IgD-negative memory B cell (primary cell): Measurements from ENCODE around the gene MYH10. TPM values are rescaled to one million over a fixed set of nuclear protein-coding genes. Genes with fewer than 3 reads are reported as not detected.

Experiments
- H3K27ac Mint-ChIP-seq, 3 donors: one replicate each; pipeline ENCODE4 v1.8.0; 2020 to 2022; ENCODE audit warnings: mild to moderate bottlenecking in 3 of 3, mixed read lengths in 3 of 3, moderate library complexity in 1 of 3
- H3K27me3 Mint-ChIP-seq: one replicate; pipeline ENCODE4 v1.8.0; 2021; ENCODE audit warnings: mixed read lengths
- H3K36me3 Mint-ChIP-seq: one replicate; pipeline ENCODE4 v1.8.0; 2020; ENCODE audit warnings: mild to moderate bottlenecking, mixed read lengths
- H3K4me1 Mint-ChIP-seq, 3 donors: one replicate each; pipeline ENCODE4 v1.8.0; 2020 to 2022; ENCODE audit warnings: mixed read lengths in 3 of 3, mild to moderate bottlenecking in 1 of 3
- H3K4me3 Mint-ChIP-seq, 4 donors: one replicate each; pipeline ENCODE4 v1.8.0; 2020 to 2022; ENCODE audit warnings: mild to moderate bottlenecking in 4 of 4, mixed read lengths in 4 of 4, moderate library complexity in 3 of 4
- H3K9me3 Mint-ChIP-seq, 3 donors: one replicate each; pipeline ENCODE4 v1.8.0; 2020 to 2021; ENCODE audit warnings: mixed read lengths in 3 of 3, mild to moderate bottlenecking in 1 of 3
- polyA plus RNA-seq: library from polyadenylated mRNA; unstranded; fragments of 300-500 nt; fragmentation: Illumina TruSeq; gene quantifications from one replicate; pipeline ENCODE4 v1.2.3, GENCODE V29; 2021

MYH10 gene
- polyA plus RNA-seq, 1 donor from 2014 or later, result 1.7 TPM

DNA sequence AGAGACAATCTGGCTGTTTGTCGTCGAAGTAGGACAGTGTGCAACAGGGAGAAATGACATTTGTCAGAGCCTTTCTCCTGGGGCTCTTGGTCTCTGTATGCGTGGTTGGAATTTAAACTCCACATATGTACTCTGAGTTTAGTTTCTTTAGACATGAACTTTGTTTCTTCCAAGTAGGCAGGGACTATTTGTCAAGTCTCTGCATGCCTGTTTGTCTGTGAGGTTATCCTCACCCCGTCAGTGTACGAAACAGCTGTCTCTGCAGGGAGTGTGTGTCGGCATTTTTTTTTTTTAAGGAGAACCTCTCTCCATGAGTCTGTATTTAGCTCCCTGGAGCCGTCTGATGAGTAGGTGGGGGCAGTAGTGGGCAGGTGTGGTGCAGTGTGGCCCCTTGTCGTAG is 165.2 kb downstream of the MYH10 start:
- H3K27ac Mint-ChIP-seq, result no peak overlapping the region
- H3K4me1 Mint-ChIP-seq, result peaks cover 0 to 2% (median 0%) of the 10 kb centered on the region in 3 donors
- H3K36me3 Mint-ChIP-seq, result peaks cover 6% of the 10 kb centered on the region
- no peaks in the 10 kb centered on the region for H3K27me3 Mint-ChIP-seq
- no peaks in the 10 kb centered on the region for H3K9me3 Mint-ChIP-seq
- no peak overlapping the region for H3K4me3 Mint-ChIP-seq

DNA sequence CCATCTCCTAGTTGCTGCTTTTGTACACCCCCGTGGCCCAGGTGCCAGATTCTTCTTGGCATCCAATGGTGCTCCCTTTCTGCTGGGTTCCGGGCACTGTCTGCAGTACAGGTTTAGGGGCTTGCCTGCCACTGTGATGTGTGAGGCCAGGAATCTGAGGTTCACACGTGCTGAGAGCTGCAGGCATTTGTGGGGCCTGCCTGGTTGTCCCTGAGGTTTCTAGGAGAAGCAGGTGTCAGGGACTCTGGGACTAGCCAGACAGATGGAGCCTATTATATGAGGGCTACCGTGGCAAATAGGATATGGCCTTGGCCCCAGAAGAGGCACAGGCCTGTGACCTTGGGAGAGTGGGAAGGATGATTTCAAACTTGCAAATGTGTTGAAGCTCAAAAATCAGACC is 165.6 kb downstream of the MYH10 start:
- H3K27me3 Mint-ChIP-seq, result no peaks in the 10 kb centered on the region
- peaks cover 6% of the 10 kb centered on the region for H3K36me3 Mint-ChIP-seq
- H3K27ac Mint-ChIP-seq, result no peak overlapping the region
- H3K4me1 Mint-ChIP-seq, result peaks cover 0 to 2% (median 0%) of the 10 kb centered on the region in 3 donors
- H3K4me3 Mint-ChIP-seq, result no peak overlapping the region
- no peaks in the 10 kb centered on the region for H3K9me3 Mint-ChIP-seq

DNA sequence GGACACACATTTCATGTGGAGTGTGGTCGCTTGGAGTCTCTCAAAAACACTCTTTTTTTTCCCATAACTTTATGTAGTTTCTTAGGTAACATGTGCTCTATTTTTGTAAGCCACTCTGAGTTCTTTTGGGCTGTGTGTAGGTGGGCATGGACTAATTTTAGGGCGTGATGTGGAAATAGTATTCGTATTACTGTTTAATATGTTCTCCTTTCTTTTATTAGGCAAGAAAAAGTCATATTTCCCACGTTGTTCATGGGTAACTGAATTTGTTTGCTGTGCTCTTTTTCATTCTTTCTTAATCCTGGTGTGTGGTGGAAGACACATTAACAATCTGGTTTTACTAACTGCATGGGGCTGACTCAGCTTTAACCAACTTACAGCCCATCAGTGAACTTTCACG is 167.4 kb downstream of the MYH10 start:
- Mint-ChIP-seq H3K4me1 (peaks cover 0 to 4% (median 1%) of the 10 kb centered on the region in 3 donors), H3K36me3 (peaks cover 3% of the 10 kb centered on the region), H3K4me3 (no peak overlapping the region), H3K9me3 (no peaks in the 10 kb centered on the region), H3K27ac (no peak overlapping the region), H3K27me3 (no peaks in the 10 kb centered on the region)

DNA sequence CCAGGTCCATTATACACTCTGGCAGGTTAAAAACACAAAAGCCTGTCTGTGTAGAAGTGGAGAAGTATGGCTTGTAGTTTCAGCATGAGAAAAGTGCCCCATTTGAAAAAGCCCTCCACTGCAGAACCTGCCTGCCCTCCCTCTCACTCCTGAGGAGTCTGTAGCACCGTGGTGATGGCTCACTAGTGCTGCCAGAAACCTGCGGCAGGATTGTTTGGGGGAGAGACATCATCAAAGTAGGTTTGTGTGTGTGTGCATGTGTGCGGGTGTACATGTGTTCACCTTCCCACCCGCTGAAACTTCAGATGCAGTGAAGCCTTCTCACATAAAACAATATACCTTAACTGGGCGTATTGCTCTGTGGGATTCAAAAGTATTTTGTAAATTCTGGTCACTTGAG is 168.0 kb downstream of the MYH10 start:
- no peak overlapping the region for H3K27ac Mint-ChIP-seq
- peaks cover 0 to 4% (median 1%) of the 10 kb centered on the region in 3 donors for H3K4me1 Mint-ChIP-seq
- H3K36me3 Mint-ChIP-seq, result peaks cover under 1% of the 10 kb centered on the region
- no peaks in the 10 kb centered on the region for H3K27me3 Mint-ChIP-seq
- no peaks in the 10 kb centered on the region for H3K9me3 Mint-ChIP-seq
- H3K4me3 Mint-ChIP-seq, result no peak overlapping the region

GRCh38 chr17:8459831-8460230 is 170.7 kb downstream of the MYH10 start:
- H3K27me3 Mint-ChIP-seq, result no peaks in the 10 kb centered on the region
- H3K4me1 Mint-ChIP-seq, result peaks cover 3 to 6% (median 4%) of the 10 kb centered on the region in 3 donors
- no peak overlapping the region for H3K4me3 Mint-ChIP-seq
- H3K9me3 Mint-ChIP-seq, result no peaks in the 10 kb centered on the region
- peaks cover 14% of the 10 kb centered on the region for H3K36me3 Mint-ChIP-seq
- H3K27ac Mint-ChIP-seq, result no peak overlapping the region

DNA sequence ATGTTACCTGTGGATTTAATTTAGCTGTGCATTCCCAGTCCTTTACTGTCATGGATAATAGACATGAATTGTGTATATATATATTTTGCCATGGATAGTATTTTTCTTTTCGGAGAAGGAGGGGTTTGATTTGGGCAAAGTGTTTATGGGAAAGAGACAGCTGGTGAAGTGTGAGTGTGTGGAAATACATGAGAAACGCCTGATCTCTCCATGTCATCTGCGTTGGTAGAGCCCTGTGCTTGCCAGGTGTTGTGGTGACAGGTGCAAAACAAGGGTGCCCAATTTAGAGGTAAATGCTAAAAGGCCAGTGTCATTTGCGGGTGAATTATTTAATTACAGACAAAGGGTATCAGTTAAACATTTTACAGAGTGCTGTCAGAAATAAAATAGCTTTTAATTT is 171.4 kb downstream of the MYH10 start:
- H3K36me3 Mint-ChIP-seq, result peaks cover 14% of the 10 kb centered on the region
- H3K27ac Mint-ChIP-seq, result no peak overlapping the region
- no peaks in the 10 kb centered on the region for H3K27me3 Mint-ChIP-seq
- no peaks in the 10 kb centered on the region for H3K9me3 Mint-ChIP-seq
- peaks cover 4 to 6% (median 5%) of the 10 kb centered on the region in 3 donors for H3K4me1 Mint-ChIP-seq
- H3K4me3 Mint-ChIP-seq, result no peak overlapping the region

GRCh38 chr17:8458128-8458527 is 172.4 kb downstream of the MYH10 start:
- no peaks in the 10 kb centered on the region for H3K9me3 Mint-ChIP-seq
- peaks cover 4 to 6% (median 5%) of the 10 kb centered on the region in 3 donors for H3K4me1 Mint-ChIP-seq
- no peaks in the 10 kb centered on the region for H3K27me3 Mint-ChIP-seq
- peak overlapping the region in 1 of 3 donors; percentile 29 for H3K27ac Mint-ChIP-seq
- no peak overlapping the region for H3K4me3 Mint-ChIP-seq
- peaks cover 15% of the 10 kb centered on the region for H3K36me3 Mint-ChIP-seq

GRCh38 chr17:8455665-8456209 is 174.8 kb downstream of the MYH10 start:
- H3K36me3 Mint-ChIP-seq, result peaks cover 18% of the 10 kb centered on the region
- H3K9me3 Mint-ChIP-seq, result no peaks in the 10 kb centered on the region
- no peaks in the 10 kb centered on the region for H3K27me3 Mint-ChIP-seq
- peak overlapping the region in 1 of 3 donors; percentile 16 for H3K27ac Mint-ChIP-seq
- no peak overlapping the region for H3K4me3 Mint-ChIP-seq
- H3K4me1 Mint-ChIP-seq, result peaks cover 4 to 6% (median 5%) of the 10 kb centered on the region in 3 donors

GRCh38 chr17:8453326-8453725 is 177.2 kb downstream of the MYH10 start:
- Mint-ChIP-seq H3K4me1 (peaks cover 3 to 6% (median 4%) of the 10 kb centered on the region in 3 donors), H3K27me3 (no peaks in the 10 kb centered on the region), H3K4me3 (no peak overlapping the region), H3K27ac (no peak overlapping the region), H3K36me3 (peaks cover 18% of the 10 kb centered on the region), H3K9me3 (no peaks in the 10 kb centered on the region)

- H3K9me3 Mint-ChIP-seq, result no peaks in the 10 kb centered on the region
- no peak overlapping the region for H3K4me3 Mint-ChIP-seq
- peak overlapping the region in 1 of 3 donors; percentile 3 for H3K27ac Mint-ChIP-seq
- H3K36me3 Mint-ChIP-seq, result peaks cover 13% of the 10 kb centered on the region
- no peaks in the 10 kb centered on the region for H3K27me3 Mint-ChIP-seq
- H3K4me1 Mint-ChIP-seq, result peaks cover 1 to 6% (median 2%) of the 10 kb centered on the region in 3 donors
Observed at GRCh38 chr17:8451933-8452614, 178.5 kb downstream of the MYH10 start.

- no peak overlapping the region for H3K27ac Mint-ChIP-seq
- H3K9me3 Mint-ChIP-seq, result no peaks in the 10 kb centered on the region
- peaks cover 10% of the 10 kb centered on the region for H3K36me3 Mint-ChIP-seq
- peaks cover 4 to 9% (median 6%) of the 10 kb centered on the region in 3 donors for H3K4me1 Mint-ChIP-seq
- H3K4me3 Mint-ChIP-seq, result no peak overlapping the region
- no peaks in the 10 kb centered on the region for H3K27me3 Mint-ChIP-seq
Observed at GRCh38 chr17:8448310-8448709, 182.2 kb downstream of the MYH10 start.

DNA sequence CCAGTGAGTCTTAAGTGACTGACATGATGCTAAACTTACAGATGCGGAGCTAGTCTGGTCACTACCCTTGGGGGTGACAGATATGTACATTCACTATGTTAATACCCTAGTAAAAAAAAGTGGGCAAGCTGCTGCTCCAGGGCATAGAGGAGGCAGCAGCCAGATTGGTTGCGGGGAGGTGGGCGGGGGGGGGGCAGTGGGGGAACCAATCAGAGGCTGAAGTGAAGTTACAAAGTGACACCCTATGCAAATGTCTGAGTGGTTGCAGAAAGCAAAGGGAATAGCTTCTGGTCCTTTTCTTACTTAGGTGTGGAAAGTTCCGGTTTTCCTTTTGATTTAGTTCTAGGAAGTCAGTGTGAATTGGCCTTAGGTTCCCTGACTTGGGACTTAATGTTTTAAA is 182.7 kb downstream of the MYH10 start:
- Mint-ChIP-seq H3K4me1 (peaks cover 4 to 13% (median 11%) of the 10 kb centered on the region in 3 donors), H3K36me3 (peaks cover 10% of the 10 kb centered on the region), H3K9me3 (no peaks in the 10 kb centered on the region), H3K4me3 (no peak overlapping the region), H3K27me3 (no peaks in the 10 kb centered on the region), H3K27ac (no peak overlapping the region)

DNA sequence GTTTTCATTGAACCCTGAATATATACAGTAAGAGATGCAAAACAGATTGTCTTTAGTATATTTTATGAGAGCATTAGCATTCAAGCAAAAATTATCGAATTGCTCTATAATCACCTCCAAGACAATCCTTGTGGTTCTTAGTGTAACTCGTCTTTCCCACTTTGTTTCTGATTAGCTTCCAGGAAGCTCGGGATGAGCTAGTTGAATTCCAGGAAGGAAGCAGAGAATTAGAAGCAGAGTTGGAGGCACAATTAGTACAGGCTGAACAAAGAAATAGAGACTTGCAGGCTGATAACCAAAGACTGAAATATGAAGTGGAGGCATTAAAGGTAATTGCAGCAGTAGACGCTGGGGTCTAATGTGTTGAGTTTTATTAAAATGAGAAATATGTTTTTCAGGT is 185.0 kb downstream of the MYH10 start:
- Mint-ChIP-seq H3K9me3 (no peaks in the 10 kb centered on the region), H3K27ac (no peak overlapping the region), H3K27me3 (no peaks in the 10 kb centered on the region), H3K36me3 (peaks cover 7% of the 10 kb centered on the region), H3K4me3 (no peak overlapping the region), H3K4me1 (peaks cover 19 to 31% (median 24%) of the 10 kb centered on the region in 3 donors)

GRCh38 chr17:8444494-8444893 is 186.0 kb downstream of the MYH10 start:
- Mint-ChIP-seq H3K27me3 (no peaks in the 10 kb centered on the region), H3K36me3 (peaks cover 7% of the 10 kb centered on the region), H3K9me3 (no peaks in the 10 kb centered on the region), H3K4me3 (no peak overlapping the region), H3K4me1 (peaks cover 19 to 38% (median 28%) of the 10 kb centered on the region in 3 donors), H3K27ac (no peak overlapping the region)

DNA sequence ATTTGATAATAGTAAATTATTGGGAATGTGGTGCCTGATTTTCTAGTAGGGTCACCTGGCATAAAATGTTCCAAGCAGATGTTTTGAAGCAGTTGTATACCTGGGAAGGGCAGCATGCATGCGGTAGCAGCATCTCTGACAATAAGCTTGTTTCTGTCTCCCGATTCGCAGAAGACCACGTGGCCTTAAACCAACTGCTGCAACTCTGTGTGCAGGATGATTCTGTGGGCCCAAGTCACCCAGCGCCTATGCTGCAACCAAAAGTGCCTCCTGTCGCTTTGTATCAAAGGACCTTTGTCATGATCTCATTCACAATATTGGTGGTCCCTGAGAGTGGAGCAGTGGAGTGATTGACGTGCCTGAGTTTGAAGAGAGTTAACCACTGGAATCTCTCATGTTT is 186.8 kb downstream of the MYH10 start:
- Mint-ChIP-seq H3K27ac (no peak overlapping the region), H3K4me3 (no peak overlapping the region), H3K4me1 (peaks cover 19 to 39% (median 30%) of the 10 kb centered on the region in 3 donors), H3K27me3 (no peaks in the 10 kb centered on the region), H3K36me3 (peaks cover 7% of the 10 kb centered on the region), H3K9me3 (no peaks in the 10 kb centered on the region)

DNA sequence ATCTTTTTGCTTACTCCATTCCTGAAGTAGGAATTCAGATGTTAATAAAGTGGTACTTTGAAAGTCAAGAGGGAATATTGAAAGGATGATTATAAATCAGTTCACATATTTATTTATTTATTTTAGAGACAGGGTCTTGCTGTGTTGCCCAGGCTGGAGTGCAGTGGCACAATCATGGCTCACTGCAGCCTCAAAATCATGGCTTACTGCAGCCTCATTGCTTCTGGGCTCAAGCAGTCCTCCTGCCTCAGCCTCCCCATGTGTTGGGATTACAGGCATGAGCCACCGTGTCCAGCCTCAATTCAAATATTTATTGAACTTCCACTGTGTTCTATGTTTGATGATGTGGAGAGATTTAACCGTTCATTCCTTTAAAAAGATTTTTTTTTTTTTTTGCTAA is 188.2 kb downstream of the MYH10 start:
- Mint-ChIP-seq H3K36me3 (peaks cover 7% of the 10 kb centered on the region), H3K27ac (peak overlapping the region in 1 of 3 donors; percentile 67), H3K27me3 (no peaks in the 10 kb centered on the region), H3K4me1 (peaks cover 29 to 43% (median 38%) of the 10 kb centered on the region in 3 donors), H3K4me3 (no peak overlapping the region), H3K9me3 (no peaks in the 10 kb centered on the region)
